ENCODE results near the gene C4BPA.

GRCh38 chr1:207067185-207067584 lies 36.8 kb upstream of the C4BPA start:
- no peak for TF ChIP-seq SUZ12 (IDR thresholded peaks at IDR 0.05; ENCODE audit: extremely low read depth, insufficient read depth, insufficient read length)
- no peak for TF ChIP-seq YY1 (IDR thresholded peaks at IDR 0.05; ENCODE audit: insufficient read depth, insufficient read length)
